BE2C (cell line): ENCODE measurements around the gene ZNRF3.
"Not testable (repeated sequence)": the region's sequence is repeated elsewhere in the genome, so short reads cannot be mapped to it uniquely, and the experiment has no call there.

Experiments used
- DNase-seq: peaks from one replicate; pipeline ENCODE4 v3.0.0-alpha.2; 2020
- H3K27me3 ChIP-seq: fragments of 250-450 bp; sonication (Bioruptor Pico); 2 replicates; pipeline ENCODE4 v1.5.1; 2020; ENCODE audit warnings: mild to moderate bottlenecking
- H3K36me3 ChIP-seq: fragments of 250-450 bp; sonication (Bioruptor Pico); 2 replicates; pipeline ENCODE4 v1.5.1; 2020; ENCODE audit warnings: mild to moderate bottlenecking
- H3K4me1 ChIP-seq: fragments of 250-450 bp; sonication (Bioruptor Pico); 2 replicates; pipeline ENCODE4 v1.5.1; 2020
- H3K4me3 ChIP-seq: 2 replicates; pipeline ENCODE4 v1.5.1; 2011; ENCODE audit warnings: low read depth, low read length
- H3K9me3 ChIP-seq: fragments of 250-450 bp; sonication (Bioruptor Pico); 2 replicates; pipeline ENCODE4 v1.5.1; 2020
- TF ChIP-seq, protein P1 (sequence below): IDR thresholded peaks from 2 replicates; pipeline ENCODE4 v1.5.1; 2012; ENCODE audit warnings: mild to moderate bottlenecking, low read depth, low read length

ZNRF3 gene

DNA sequence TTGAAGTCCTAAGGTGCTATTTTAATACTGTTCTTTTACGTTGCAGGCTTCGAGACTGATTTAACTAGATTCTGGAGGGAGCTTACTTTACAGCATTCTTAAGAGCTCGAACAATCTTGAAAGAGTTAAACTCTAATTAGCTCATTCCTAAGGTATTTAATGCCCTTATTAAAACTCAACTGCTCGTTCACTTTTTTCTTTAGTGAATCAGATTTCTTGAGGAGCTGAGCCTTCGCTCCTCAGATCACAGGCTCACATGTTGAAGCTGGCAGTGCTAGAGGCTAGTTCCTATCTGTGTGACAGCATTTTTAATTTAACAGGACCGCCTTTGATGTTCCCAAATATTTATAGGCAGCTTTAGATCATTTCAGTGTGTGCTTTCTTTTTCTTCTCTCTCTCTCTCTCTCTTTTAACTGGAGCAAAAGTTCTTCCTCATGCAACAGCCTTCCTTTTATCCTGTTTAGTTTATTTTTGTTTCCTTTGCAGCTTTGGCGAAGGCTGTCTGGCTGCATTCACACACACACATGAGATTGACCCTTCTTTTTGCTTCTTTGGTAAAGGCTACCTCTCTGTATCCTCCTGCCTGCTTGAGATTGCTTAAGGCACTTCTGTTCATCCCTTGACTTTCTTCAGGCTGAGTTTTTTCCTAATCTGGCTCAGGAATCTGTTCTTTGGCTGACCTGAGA lies 21.0 kb downstream of the ZNRF3 start:
- no peak for DNase-seq
- no peaks in the 10 kb centered on the region; the same call in 1 of the 2 replicates for H3K36me3 ChIP-seq
- H3K4me1 ChIP-seq = peaks cover 26% of the 10 kb centered on the region
- TF ChIP-seq, protein P1, sequence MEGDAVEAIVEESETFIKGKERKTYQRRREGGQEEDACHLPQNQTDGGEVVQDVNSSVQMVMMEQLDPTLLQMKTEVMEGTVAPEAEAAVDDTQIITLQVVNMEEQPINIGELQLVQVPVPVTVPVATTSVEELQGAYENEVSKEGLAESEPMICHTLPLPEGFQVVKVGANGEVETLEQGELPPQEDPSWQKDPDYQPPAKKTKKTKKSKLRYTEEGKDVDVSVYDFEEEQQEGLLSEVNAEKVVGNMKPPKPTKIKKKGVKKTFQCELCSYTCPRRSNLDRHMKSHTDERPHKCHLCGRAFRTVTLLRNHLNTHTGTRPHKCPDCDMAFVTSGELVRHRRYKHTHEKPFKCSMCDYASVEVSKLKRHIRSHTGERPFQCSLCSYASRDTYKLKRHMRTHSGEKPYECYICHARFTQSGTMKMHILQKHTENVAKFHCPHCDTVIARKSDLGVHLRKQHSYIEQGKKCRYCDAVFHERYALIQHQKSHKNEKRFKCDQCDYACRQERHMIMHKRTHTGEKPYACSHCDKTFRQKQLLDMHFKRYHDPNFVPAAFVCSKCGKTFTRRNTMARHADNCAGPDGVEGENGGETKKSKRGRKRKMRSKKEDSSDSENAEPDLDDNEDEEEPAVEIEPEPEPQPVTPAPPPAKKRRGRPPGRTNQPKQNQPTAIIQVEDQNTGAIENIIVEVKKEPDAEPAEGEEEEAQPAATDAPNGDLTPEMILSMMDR = no peak
- H3K9me3 ChIP-seq = no peaks in the 10 kb centered on the region
- no peaks in the 10 kb centered on the region for H3K27me3 ChIP-seq
- no peak overlapping the region for H3K4me3 ChIP-seq

DNA sequence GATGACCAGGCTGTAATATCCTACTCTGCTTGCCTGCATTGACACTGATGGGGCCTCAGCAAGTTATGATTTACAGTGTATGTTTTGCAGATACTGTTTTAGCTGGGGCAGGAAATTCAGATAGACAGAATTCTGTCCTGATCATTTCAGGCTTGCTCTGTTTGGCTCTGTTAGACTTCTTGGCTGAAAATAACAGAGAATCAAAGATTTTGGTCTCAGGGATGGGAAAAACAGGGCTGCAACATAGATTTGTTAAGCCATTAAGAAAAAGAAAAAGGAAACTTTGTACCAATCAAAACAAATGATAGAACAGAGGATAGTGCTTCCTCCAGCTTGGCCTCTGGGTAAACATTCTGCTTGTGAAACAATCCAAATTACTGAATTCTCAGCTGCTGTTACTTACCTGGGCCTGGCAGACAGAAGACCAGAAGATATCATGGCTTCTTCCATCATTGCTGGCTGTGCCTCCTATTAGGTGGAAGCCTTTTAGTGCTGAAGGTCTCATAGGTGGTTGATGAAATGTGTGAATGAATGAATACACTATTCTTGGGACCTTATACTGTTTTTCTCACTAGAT lies 22.0 kb downstream of the ZNRF3 start:
- H3K4me3 ChIP-seq = no peak overlapping the region
- H3K4me1 ChIP-seq = peaks cover 26% of the 10 kb centered on the region
- no peak for DNase-seq
- no peaks in the 10 kb centered on the region for H3K9me3 ChIP-seq
- TF ChIP-seq, protein P1 = no peak
- no peaks in the 10 kb centered on the region for H3K27me3 ChIP-seq
- H3K36me3 ChIP-seq = no peaks in the 10 kb centered on the region; the same call in 1 of the 2 replicates

DNA sequence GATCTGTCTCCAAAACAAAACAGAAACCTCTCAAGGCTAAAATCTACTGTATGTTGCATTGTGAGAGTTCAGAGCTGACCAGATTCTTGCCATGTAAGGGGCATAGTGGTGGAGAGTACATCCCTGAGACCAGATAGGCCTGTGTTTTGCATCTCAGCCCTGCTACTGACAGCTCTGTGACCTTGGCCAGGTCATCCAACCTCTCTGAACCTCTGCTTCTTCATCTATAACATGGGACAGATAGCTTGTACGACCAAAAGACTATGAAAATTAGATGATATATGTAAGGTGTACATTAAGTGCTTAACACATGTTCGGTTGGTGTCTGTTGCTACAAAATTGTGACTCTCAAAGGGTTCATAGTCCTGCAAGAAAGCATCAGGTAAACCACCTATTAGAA lies 22.9 kb downstream of the ZNRF3 start:
- no peak overlapping the region for H3K4me3 ChIP-seq
- no peaks in the 10 kb centered on the region for H3K27me3 ChIP-seq
- TF ChIP-seq, protein P1 = no peak
- H3K36me3 ChIP-seq = no peaks in the 10 kb centered on the region; the same call in 1 of the 2 replicates
- H3K4me1 ChIP-seq = peaks cover 26% of the 10 kb centered on the region
- no peaks in the 10 kb centered on the region for H3K9me3 ChIP-seq
- no peak for DNase-seq

DNA sequence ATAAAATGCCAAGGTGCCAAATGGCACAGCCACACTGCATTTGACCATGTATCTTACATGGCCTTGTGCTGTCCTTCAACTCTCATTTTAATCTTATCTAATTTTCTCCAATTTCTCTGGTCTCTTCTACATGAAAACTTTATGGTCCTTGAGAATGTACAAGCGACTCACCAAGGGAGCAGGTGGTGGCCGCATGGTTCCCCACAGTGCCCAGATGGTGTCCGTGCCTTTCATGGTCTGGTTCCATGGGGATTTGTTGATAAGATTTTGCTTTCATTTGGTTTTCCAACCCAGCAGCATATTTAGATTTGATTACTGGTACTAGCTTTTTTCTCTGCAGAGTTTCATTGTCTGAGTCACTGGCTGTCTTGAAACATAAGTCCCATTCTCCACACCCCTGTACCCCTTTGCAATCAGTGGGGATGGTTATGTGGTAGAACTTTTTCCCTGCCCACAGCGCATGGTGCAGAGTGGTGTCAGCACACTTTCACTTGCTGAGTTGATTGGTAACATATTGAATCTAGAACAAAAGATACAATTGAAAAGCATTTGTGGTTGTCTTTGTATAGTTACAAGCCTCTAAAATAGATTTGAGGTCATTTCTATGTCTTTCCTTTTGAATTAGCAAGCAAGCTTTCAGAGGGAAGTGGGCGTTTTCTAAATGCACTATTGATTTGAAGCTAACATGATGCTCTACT lies 24.1 kb downstream of the ZNRF3 start:
- Histone ChIP-seq H3K4me1 (peaks cover 29% of the 10 kb centered on the region), H3K4me3 (no peak overlapping the region), H3K9me3 (no peaks in the 10 kb centered on the region), H3K36me3 (no peaks in the 10 kb centered on the region; the same call in 1 of the 2 replicates), H3K27me3 (no peaks in the 10 kb centered on the region)
- peak; percentile 70 for DNase-seq
- TF ChIP-seq, protein P1 = no peak

DNA sequence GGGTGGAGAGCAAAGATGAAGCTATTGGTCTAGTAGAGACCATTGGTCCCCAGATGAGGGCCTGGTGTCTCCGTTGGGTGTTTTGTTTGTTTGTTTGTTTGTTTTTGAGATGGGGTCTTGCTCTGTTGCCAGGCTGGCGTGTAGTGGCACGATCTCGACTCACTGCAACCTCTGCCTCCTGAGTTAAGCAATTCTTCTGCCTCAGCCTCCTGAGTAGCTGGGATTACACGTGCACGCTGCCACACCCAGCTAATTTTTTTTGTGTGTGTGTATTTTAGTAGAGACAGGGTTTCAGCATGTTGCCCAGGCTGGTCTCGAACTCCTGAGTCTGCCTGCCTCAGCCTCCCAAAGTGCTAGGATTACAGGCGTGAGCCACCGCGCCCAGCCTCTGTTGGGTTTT lies 25.4 kb downstream of the ZNRF3 start:
- not testable (repeated sequence) for H3K9me3 ChIP-seq, DNase-seq, H3K27me3 ChIP-seq, H3K4me3 ChIP-seq, H3K36me3 ChIP-seq
- peaks cover 26% of the 10 kb centered on the region for H3K4me1 ChIP-seq

DNA sequence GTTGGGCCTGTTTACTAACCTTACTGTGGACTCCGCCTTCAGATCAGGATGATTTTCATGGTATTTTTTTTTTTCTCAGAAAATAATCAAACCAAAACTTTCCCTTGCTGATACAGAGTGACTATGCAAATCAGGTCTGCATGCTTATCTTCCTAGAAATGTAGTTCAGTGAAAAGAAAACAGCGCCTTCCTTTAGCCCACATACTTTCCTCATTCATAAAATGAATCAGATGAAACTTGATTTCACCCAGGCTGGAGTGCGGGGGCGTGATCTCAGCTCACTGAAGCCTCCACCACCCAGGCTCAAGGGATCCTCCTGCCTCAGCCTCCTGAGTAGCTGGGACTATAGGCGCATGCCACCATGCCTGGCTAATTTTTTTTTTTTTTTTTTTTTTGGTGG lies 26.0 kb downstream of the ZNRF3 start:
- TF ChIP-seq, protein P1 = no peak
- Histone ChIP-seq H3K27me3 (no peaks in the 10 kb centered on the region), H3K9me3 (no peaks in the 10 kb centered on the region; the same call in 1 of the 2 replicates), H3K36me3 (no peaks in the 10 kb centered on the region; the same call in 1 of the 2 replicates), H3K4me1 (peaks cover 26% of the 10 kb centered on the region), H3K4me3 (no peak overlapping the region)
- DNase-seq = no peak
